ENCODE results near the gene GLMP. TPM values are rescaled to one million over a fixed set of nuclear protein-coding genes. Genes with fewer than 3 reads are reported as not detected.

Gene GLMP
- total and polyA plus RNA-seq, 2 donors (not counting 1 experiment from before 2014, with no cell fraction given), result 10.2 to 21.2 TPM

DNA sequence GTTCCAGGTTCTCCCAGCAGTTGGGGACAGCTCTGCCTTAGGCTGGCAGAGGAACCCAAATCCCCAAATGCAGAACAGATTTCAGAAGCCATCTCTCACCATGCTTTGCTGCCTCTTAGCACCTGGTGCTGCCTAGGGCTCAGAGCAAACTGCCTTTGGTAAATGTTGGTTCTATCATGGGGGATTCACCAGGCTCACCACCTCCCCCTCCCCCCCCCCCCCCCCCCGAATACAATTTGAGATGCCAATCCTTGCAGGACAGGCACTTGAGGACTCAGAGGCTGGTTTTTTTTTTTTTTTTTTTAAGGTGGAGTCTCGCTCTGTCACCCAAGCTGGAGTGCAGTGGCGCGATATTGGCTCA is 47.2 kb downstream of the GLMP start:
- H3K9me3 Mint-ChIP-seq (ENCODE audit: insufficient read depth), result no peaks in the 10 kb centered on the region
- no peaks in the 10 kb centered on the region for H4K20me1 ChIP-seq (ENCODE audit: control insufficient read depth, insufficient read depth, low read length, poor library complexity, severe bottlenecking)
- peaks cover 14 to 15% of the 10 kb centered on the region in 2 donors for H3K4me1 ChIP-seq (ENCODE audit: control insufficient read depth in 2 of 2, insufficient read depth in 2 of 2, low read length in 2 of 2)
- ChIA-PET POLR2A (no interaction called here), CTCF (interaction anchor here (1.4 kb wide), 1 partner anchor 102 kb away, joined by 3 read pairs; no protein-coding TSS in a partner anchor)
- no peak overlapping the region for H3K27ac ChIP-seq (ENCODE audit: low read length in 2 of 2)
- H3K27ac Mint-ChIP-seq, result no peak overlapping the region
- no peak for ATAC-seq (ENCODE audit: low read depth)
- TF ChIP-seq, protein P1, sequence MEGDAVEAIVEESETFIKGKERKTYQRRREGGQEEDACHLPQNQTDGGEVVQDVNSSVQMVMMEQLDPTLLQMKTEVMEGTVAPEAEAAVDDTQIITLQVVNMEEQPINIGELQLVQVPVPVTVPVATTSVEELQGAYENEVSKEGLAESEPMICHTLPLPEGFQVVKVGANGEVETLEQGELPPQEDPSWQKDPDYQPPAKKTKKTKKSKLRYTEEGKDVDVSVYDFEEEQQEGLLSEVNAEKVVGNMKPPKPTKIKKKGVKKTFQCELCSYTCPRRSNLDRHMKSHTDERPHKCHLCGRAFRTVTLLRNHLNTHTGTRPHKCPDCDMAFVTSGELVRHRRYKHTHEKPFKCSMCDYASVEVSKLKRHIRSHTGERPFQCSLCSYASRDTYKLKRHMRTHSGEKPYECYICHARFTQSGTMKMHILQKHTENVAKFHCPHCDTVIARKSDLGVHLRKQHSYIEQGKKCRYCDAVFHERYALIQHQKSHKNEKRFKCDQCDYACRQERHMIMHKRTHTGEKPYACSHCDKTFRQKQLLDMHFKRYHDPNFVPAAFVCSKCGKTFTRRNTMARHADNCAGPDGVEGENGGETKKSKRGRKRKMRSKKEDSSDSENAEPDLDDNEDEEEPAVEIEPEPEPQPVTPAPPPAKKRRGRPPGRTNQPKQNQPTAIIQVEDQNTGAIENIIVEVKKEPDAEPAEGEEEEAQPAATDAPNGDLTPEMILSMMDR (IDR thresholded peaks at IDR 0.05), result no peak
- no peak for TF ChIP-seq EZH2 (IDR thresholded peaks at IDR 0.05; ENCODE audit: borderline replicate concordance, insufficient read depth, low read depth, low read length, poor library complexity, severe bottlenecking)
- WGBS (ENCODE audit: insufficient coverage), result no CpG with 5 or more reads among the region's 4 CpGs
- intact Hi-C loops (cut with micrococcal nuclease), result no loop called here
- DNase-seq, result no peak
- no peaks in the 10 kb centered on the region for H3K79me2 ChIP-seq (ENCODE audit: control insufficient read depth, insufficient read depth, low read length)
- H3K36me3 ChIP-seq (replicated peaks in 1 of 2; ENCODE audit: control extremely low read depth in 1 of 2, control insufficient read depth in 1 of 2, extremely low read depth in 1 of 2, insufficient read depth in 2 of 2, low read length in 1 of 2), result peaks cover under 1 to 33% of the 10 kb centered on the region in 2 experiments
- no peak overlapping the region for H3K9ac ChIP-seq (ENCODE audit: low read length)
- peaks cover 0 to 12% (median 0%) of the 10 kb centered on the region in 4 experiments for H3K27me3 ChIP-seq (replicated peaks in 1 of 4; ENCODE audit: control extremely low read depth in 1 of 4, control insufficient read depth in 3 of 4, insufficient read depth in 4 of 4, low read length in 3 of 4)
- H3K4me3 ChIP-seq (ENCODE audit: control extremely low read depth in 1 of 5, extremely low read depth in 1 of 5, insufficient read depth in 1 of 5, low read depth in 2 of 5, low read length in 4 of 5), result no peak overlapping the region
- peak overlapping the region; percentile 6 for H3K4me3 Mint-ChIP-seq
- peaks cover 0 to 3% (median 0%) of the 10 kb centered on the region in 3 donors for H3K9me3 ChIP-seq (ENCODE audit: control extremely low read depth in 1 of 3, control insufficient read depth in 2 of 3, insufficient read depth in 1 of 3, low read length in 2 of 3)
- H3K4me2 ChIP-seq (replicated peaks; ENCODE audit: low read depth, low read length, poor library complexity, severe bottlenecking), result no peak overlapping the region
- peaks cover 18% of the 10 kb centered on the region for H3K4me1 Mint-ChIP-seq
- no peak overlapping the region for H2AFZ ChIP-seq (ENCODE audit: insufficient read depth, low read depth, low read length, poor library complexity, severe bottlenecking)
- H3K27me3 Mint-ChIP-seq, result peaks cover 7% of the 10 kb centered on the region

- DNase-seq (no peak), ATAC-seq (ENCODE audit: low read depth) (no peak)
- Histone ChIP-seq H3K27ac (ENCODE audit: low read length in 2 of 2) (no peak within 1 kb of the TSS), H3K9me3 (ENCODE audit: control extremely low read depth in 1 of 3, control insufficient read depth in 2 of 3, insufficient read depth in 1 of 3, low read length in 2 of 3) (peaks cover 0 to 3% (median 0%) of the 10 kb centered on the region in 3 donors), H4K20me1 (ENCODE audit: control insufficient read depth, insufficient read depth, low read length, poor library complexity, severe bottlenecking) (no peaks in the 10 kb centered on the region), H3K27me3 (replicated peaks in 1 of 4; ENCODE audit: control extremely low read depth in 1 of 4, control insufficient read depth in 3 of 4, insufficient read depth in 4 of 4, low read length in 3 of 4) (peaks cover 0 to 12% (median 0%) of the 10 kb centered on the region in 4 experiments), H3K4me2 (replicated peaks; ENCODE audit: low read depth, low read length, poor library complexity, severe bottlenecking) (no peak within 1 kb of the TSS), H2AFZ (ENCODE audit: insufficient read depth, low read depth, low read length, poor library complexity, severe bottlenecking) (no peak within 1 kb of the TSS), H3K9ac (ENCODE audit: low read length) (no peak within 1 kb of the TSS), H3K36me3 (replicated peaks in 1 of 2; ENCODE audit: control extremely low read depth in 1 of 2, control insufficient read depth in 1 of 2, extremely low read depth in 1 of 2, insufficient read depth in 2 of 2, low read length in 1 of 2) (peaks cover 0 to 27% of the 10 kb centered on the region in 2 experiments), H3K79me2 (ENCODE audit: control insufficient read depth, insufficient read depth, low read length) (no peaks in the 10 kb centered on the region), H3K4me3 (ENCODE audit: control extremely low read depth in 1 of 5, extremely low read depth in 1 of 5, insufficient read depth in 1 of 5, low read depth in 2 of 5, low read length in 4 of 5) (no peak within 1 kb of the TSS), H3K4me1 (ENCODE audit: control insufficient read depth in 2 of 2, insufficient read depth in 2 of 2, low read length in 2 of 2) (peaks cover 14 to 15% of the 10 kb centered on the region in 2 donors)
- intact Hi-C loops (cut with micrococcal nuclease), result no loop called here
- Mint-ChIP-seq H3K27ac (no peak within 1 kb of the TSS), H3K27me3 (peaks cover 7% of the 10 kb centered on the region), H3K9me3 (ENCODE audit: insufficient read depth) (no peaks in the 10 kb centered on the region), H3K4me3 (peak within 1 kb of the TSS; percentile 6), H3K4me1 (peaks cover 18% of the 10 kb centered on the region)
- ChIA-PET POLR2A (no interaction called here), CTCF (interaction anchor here (1.4 kb wide), 1 partner anchor 102 kb away, joined by 3 read pairs; no protein-coding TSS in a partner anchor)
- no peak for TF ChIP-seq EZH2 (IDR thresholded peaks at IDR 0.05; ENCODE audit: borderline replicate concordance, insufficient read depth, low read depth, low read length, poor library complexity, severe bottlenecking)
- TF ChIP-seq, protein P1 (IDR thresholded peaks at IDR 0.05), result no peak
- WGBS (ENCODE audit: insufficient coverage), result 90% methylated on average over 14 of the region's 16 CpGs
Measured at GRCh38 chr1:156247460-156248322, 47.8 kb downstream of the GLMP start, which contains the start of gene PAQR6. TSS of gene PAQR6 (minus strand) at chr1:156248056. CDS start at chr1:156246731, 1,325 bp downstream.
